HepG2 (cell line): ENCODE measurements around the gene CDC37L1. TPM values are rescaled to one million over a fixed set of nuclear protein-coding genes. Genes with fewer than 3 reads are reported as not detected.

ENCODE experiments used
- ATAC-seq: fragments of 200-7000 bp; cut with Tn5 transposase; 3 replicates; pipeline ENCODE4 v1.9.1; 2020; ENCODE audit warnings: mild to moderate bottlenecking, moderate library complexity
- BruUV-seq: library from RNA; stranded (reverse); fragments of 400-500 nt; replicated peaks from 2 replicates; lab custom pipeline; 2021; lab: Mats Ljungman, UMichigan
- CTCF ChIA-PET: fragments of 300-600 bp; formaldehyde crosslinking; extraction: SDS; loops from one replicate; lab custom pipeline; 2021; ENCODE audit warnings: low total read pairs, inconsistent platforms, low intra/inter-chr PET ratio; lab: Yijun Ruan, JAX
- POLR2A ChIA-PET: fragments of 350-600 bp; sonication (Branson Sonifier 250); formaldehyde crosslinking; loops from one replicate; lab custom pipeline; 2020; ENCODE audit warnings: antibody characterized with exemption, inconsistent platforms; lab: Yijun Ruan, JAX
- DNase-seq: peaks from one replicate; pipeline ENCODE4 v3.0.0-alpha.2; 2015; ENCODE audit warnings: low spot score
- FAIRE-seq: peaks from 3 replicates; lab custom pipeline; 2011; peaks lifted over from hg19 to GRCh38; lab: Jason Lieb, UNC
- H2AFZ ChIP-seq: one replicate; pipeline ENCODE4 v1.6.1; 2011; ENCODE audit warnings: low read length, inconsistent platforms
- H3K27ac ChIP-seq: fragments of 300-600 bp; 3 replicates; pipeline ENCODE4 v1.8.0; 2011; ENCODE audit warnings: mixed run types, mild to moderate bottlenecking, mixed read lengths, low read length, inconsistent platforms; ENCODE audit not compliant: insufficient read depth; ENCODE audit errors: extremely low read length
- H3K27me3 ChIP-seq, 2 experiments: fragments of 200-600 bp in 1 of 2; 2 replicates in 1 of 2; 3 replicates in 1 of 2; pipeline versions ENCODE4 v1.6.0 to v1.8.0; 2011; ENCODE audit warnings: low read length in 2 of 2, mild to moderate bottlenecking in 2 of 2, moderate library complexity in 2 of 2, inconsistent platforms in 1 of 2; ENCODE audit not compliant: insufficient read depth in 2 of 2, control insufficient read depth in 1 of 2
- H3K36me3 ChIP-seq, 2 experiments: fragments of 200-600 bp in 1 of 2; replicated peaks in 1 of 2; 2 replicates in 1 of 2; 3 replicates in 1 of 2; pipeline versions ENCODE4 v1.5.1 to v1.8.0; 2011; ENCODE audit warnings: low read length in 2 of 2, inconsistent platforms in 1 of 2; ENCODE audit not compliant: insufficient read depth in 2 of 2, control insufficient read depth in 1 of 2
- H3K4me1 ChIP-seq: 2 replicates; pipeline ENCODE4 v1.5.1; 2012; ENCODE audit warnings: low read length, inconsistent platforms; ENCODE audit not compliant: insufficient read depth
- H3K4me2 ChIP-seq: 2 replicates; pipeline ENCODE4 v1.6.0; 2011; ENCODE audit warnings: low read depth, low read length, inconsistent platforms
- H3K4me3 ChIP-seq, 3 experiments: fragments of 200-600 bp in 1 of 3; sonication (generic), shearing (Covaris generic) in 1 of 3; replicated peaks in 1 of 3; 2 replicates each; pipeline ENCODE4 v1.5.1; 2011 to 2016; ENCODE audit warnings: low read length in 3 of 3, inconsistent platforms in 2 of 3, low read depth in 2 of 3, mild to moderate bottlenecking in 2 of 3, control low read depth in 1 of 3, mixed read lengths in 1 of 3; ENCODE audit not compliant: insufficient read depth in 1 of 3
- H3K79me2 ChIP-seq: one replicate; pipeline ENCODE4 v1.6.1; 2011; ENCODE audit warnings: low read length, inconsistent platforms; ENCODE audit not compliant: insufficient read depth
- H3K9ac ChIP-seq: 2 replicates; pipeline ENCODE4 v1.6.0; 2011; ENCODE audit warnings: mild to moderate bottlenecking, low read depth, low read length, inconsistent platforms; ENCODE audit not compliant: insufficient read depth
- H3K9me3 ChIP-seq: 2 replicates; pipeline ENCODE4 v1.5.1; 2012; ENCODE audit warnings: mild to moderate bottlenecking, low read length
- H4K20me1 ChIP-seq: 2 replicates; pipeline ENCODE4 v1.6.0; 2011; ENCODE audit warnings: inconsistent platforms, mild to moderate bottlenecking, low read length, moderate library complexity; ENCODE audit not compliant: insufficient read depth
- BHLHE40 ChIP-seq: IDR thresholded peaks from 2 replicates; pipeline ENCODE4 v1.6.1; 2011; ENCODE audit warnings: low read length, improper control_type of control experiment
- CEBPG ChIP-seq: IDR thresholded peaks from 2 replicates; pipeline ENCODE4 v1.6.1; 2016
- CHD4 ChIP-seq: fragments of 200-600 bp; sonication (generic); IDR thresholded peaks from 2 replicates; pipeline ENCODE4 v1.7.0; 2017; ENCODE audit warnings: mild to moderate bottlenecking, low read length, borderline replicate concordance
- FOXK2 ChIP-seq: fragments of 450-650 bp; IDR thresholded peaks from 2 replicates; pipeline ENCODE4 v1.6.1; 2016
- GABPA ChIP-seq, 2 experiments: IDR thresholded peaks; 2 replicates each; pipeline ENCODE4 v1.6.1; 2011 to 2016; ENCODE audit warnings: low read depth in 2 of 2, low read length in 1 of 2, missing biosample characterization in 1 of 2, missing genetic modification characterization in 1 of 2
- GABPB1 ChIP-seq: IDR thresholded peaks from 2 replicates; pipeline ENCODE4 v1.6.1; 2016; ENCODE audit warnings: mild to moderate bottlenecking, missing genetic modification reagents, moderate library complexity, missing compliant biosample characterization
- IKZF4 ChIP-seq: sonication (generic); formaldehyde crosslinking; IDR thresholded peaks from 2 replicates; pipeline ENCODE4 v1.5.1; 2020; ENCODE audit warnings: borderline replicate concordance, mild to moderate bottlenecking, low read depth, missing genetic modification reagents; ENCODE audit errors: not compliant biosample characterization
- JUND ChIP-seq: sonication (generic); formaldehyde crosslinking; IDR thresholded peaks from 2 replicates; pipeline ENCODE4 v1.8.0; 2022; ENCODE audit warnings: mild to moderate bottlenecking, missing genetic modification reagents
- MED1 ChIP-seq: sonication (generic); formaldehyde crosslinking; IDR thresholded peaks from 2 replicates; pipeline ENCODE4 v1.4.0; 2020; ENCODE audit warnings: missing genetic modification reagents
- RFX3 ChIP-seq: IDR thresholded peaks from 2 replicates; pipeline ENCODE4 v1.6.1; 2016; ENCODE audit warnings: missing biosample characterization, missing genetic modification reagents
- SAP130 ChIP-seq: IDR thresholded peaks from 2 replicates; pipeline ENCODE4 v1.6.1; 2016; ENCODE audit warnings: low read depth
- STAG1 ChIP-seq: sonication (generic); formaldehyde crosslinking; IDR thresholded peaks from 2 replicates; pipeline ENCODE4 v1.4.0; 2020; ENCODE audit warnings: missing genetic modification reagents
- TBX2 ChIP-seq: sonication (generic); formaldehyde crosslinking; IDR thresholded peaks from 2 replicates; pipeline ENCODE4 v1.5.0; 2020; ENCODE audit warnings: missing genetic modification reagents, mild to moderate bottlenecking, borderline replicate concordance
- TEAD2 ChIP-seq: sonication (generic); formaldehyde crosslinking; IDR thresholded peaks from 2 replicates; pipeline ENCODE4 v1.9.0; 2021; ENCODE audit warnings: missing genetic modification reagents
- ZNF629 ChIP-seq: sonication (generic); formaldehyde crosslinking; conservative IDR thresholded peaks from 2 replicates; pipeline ENCODE4 v1.5.0; 2020; ENCODE audit warnings: missing genetic modification reagents
- ZNF720 ChIP-seq: sonication (generic); formaldehyde crosslinking; IDR thresholded peaks from 2 replicates; pipeline ENCODE4 v1.4.0; 2020; ENCODE audit warnings: missing genetic modification reagents
- ZSCAN22 ChIP-seq: sonication (generic); formaldehyde crosslinking; IDR thresholded peaks from 2 replicates; pipeline ENCODE4 v1.4.0; 2020; ENCODE audit warnings: mild to moderate bottlenecking, missing genetic modification reagents
- WGBS: methylation state at CpG from one replicate; pipeline ENCODE4 v1.1.6; 2017; ENCODE audit warnings: low lambda C conversion rate; 5-methylcytosine and 5-hydroxymethylcytosine counted together
- in situ Hi-C: cut with HindIII; loops from 2 replicates; pipeline ENCODE4 v1.10.0; 2017; ENCODE audit warnings: low pct_unique_long_range_greater_than_20kb; ENCODE audit not compliant: extremely low pct_ligation_motif_present
- intact Hi-C: fragments of 100-400 bp; cut with micrococcal nuclease; formaldehyde crosslinking; loops from one replicate; pipeline ENCODE4 v1.10.0; 2022; ENCODE audit not compliant: unreplicated experiment
- polyA plus RNA-seq, 8 experiments: library from polyadenylated mRNA; depleted of rRNA in 3 of 8; stranded (reverse) in 7 of 8; unstranded in 1 of 8; fragments of >200 nt; fragmentation: Illumina TruSeq in 4 of 8; extraction: Trizol in 4 of 8; gene quantifications; 2 replicates each; pipeline versions ENCODE4 v1.2.1 to v1.2.3, GENCODE V29; 2011 to 2016; ENCODE audit warnings: low read depth in 4 of 8, missing spikeins in 1 of 8, mixed read lengths in 1 of 8; ENCODE audit not compliant: insufficient read depth in 1 of 8
- total RNA-seq, 5 experiments: library from RNA; depleted of rRNA; stranded (reverse); fragments of >200 nt; fragmentation: Illumina TruSeq; extraction: Trizol; gene quantifications; 2 replicates each; pipeline ENCODE4 v1.2.3, GENCODE V29; 2016; ENCODE audit warnings: low read depth in 1 of 5
- TF ChIP-seq, protein P1 (sequence below): sonication (generic); formaldehyde crosslinking; IDR thresholded peaks from 2 replicates; pipeline ENCODE4 v1.8.0; 2022; ENCODE audit warnings: missing genetic modification reagents, low read depth, mild to moderate bottlenecking, borderline replicate concordance
- TF ChIP-seq, protein P2 (sequence below): sonication (generic); formaldehyde crosslinking; IDR thresholded peaks from 2 replicates; pipeline ENCODE4 v1.5.0; 2020; ENCODE audit warnings: missing genetic modification reagents
- TF ChIP-seq, protein P3 (sequence below): sonication (generic); formaldehyde crosslinking; IDR thresholded peaks from 2 replicates; pipeline ENCODE4 v1.4.0; 2020; ENCODE audit warnings: missing genetic modification reagents

The CDC37L1 gene
- total and polyA plus RNA-seq, 2 of the 13 experiments (the other 11 are each of a cell fraction or from before 2014, with no cell fraction given), result 5.5 to 17.0 TPM

DNA sequence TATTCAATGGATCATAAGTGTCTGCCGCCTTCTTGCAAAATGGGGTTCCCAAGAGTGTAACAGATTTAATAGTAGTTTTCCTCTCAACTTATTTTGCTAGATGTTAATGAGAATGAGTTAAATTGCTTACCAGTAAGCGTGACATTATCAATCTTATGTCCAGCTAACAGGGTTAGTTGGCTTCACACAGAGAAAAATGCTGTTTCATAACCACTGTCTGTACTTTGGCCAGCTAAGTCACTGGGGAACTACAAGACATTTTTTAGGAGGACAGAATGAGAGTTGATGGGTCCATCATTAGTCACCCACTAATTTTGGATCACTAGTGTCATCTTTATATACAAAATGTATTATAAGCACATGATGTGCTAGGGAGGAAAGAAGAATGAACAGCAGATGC lies 1.4 kb downstream of the CDC37L1 start (continued):
- TF ChIP-seq, protein P1, sequence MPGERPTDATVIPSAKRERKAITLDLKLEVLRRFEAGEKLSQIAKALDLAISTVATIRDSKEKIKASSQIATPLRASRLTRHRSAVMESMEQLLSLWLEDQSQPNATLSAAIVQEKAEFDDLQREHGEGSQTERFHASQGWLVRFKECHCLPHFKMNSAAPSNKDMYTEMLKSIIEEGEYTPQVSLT (CRISPR knock-in tag), result no peak
- TF ChIP-seq RFX3, result no peak
- 0 out of 2 replicates have a peak, but pooled peaks have one; percentile 18 for TF ChIP-seq MED1
- TF ChIP-seq FOXK2, result no peak
- TF ChIP-seq SAP130 (CRISPR knock-in tag), result peak; percentile 51
- no peak for TF ChIP-seq JUND
- peak; percentile 42; the same call in 1 of the 2 replicates for TF ChIP-seq CEBPG (CRISPR knock-in tag)
- no peak for TF ChIP-seq ZSCAN22 (CRISPR knock-in tag)
- TF ChIP-seq TBX2 (CRISPR knock-in tag), result no peak
- TF ChIP-seq GABPA (IDR thresholded peaks at IDR 0.05; ENCODE audit: low read depth, low read length), result no peak
- 0 out of 2 replicates have a peak, but pooled peaks have one; percentile 11 for TF ChIP-seq GABPA (CRISPR knock-in tag; IDR thresholded peaks at IDR 0.05; ENCODE audit: low read depth)
- TF ChIP-seq IKZF4 (CRISPR knock-in tag), result no peak
- TF ChIP-seq, protein P2, sequence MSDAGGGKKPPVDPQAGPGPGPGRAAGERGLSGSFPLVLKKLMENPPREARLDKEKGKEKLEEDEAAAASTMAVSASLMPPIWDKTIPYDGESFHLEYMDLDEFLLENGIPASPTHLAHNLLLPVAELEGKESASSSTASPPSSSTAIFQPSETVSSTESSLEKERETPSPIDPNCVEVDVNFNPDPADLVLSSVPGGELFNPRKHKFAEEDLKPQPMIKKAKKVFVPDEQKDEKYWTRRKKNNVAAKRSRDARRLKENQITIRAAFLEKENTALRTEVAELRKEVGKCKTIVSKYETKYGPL (CRISPR knock-in tag), result peak; percentile 70; the same call in 1 of the 2 replicates

DNA sequence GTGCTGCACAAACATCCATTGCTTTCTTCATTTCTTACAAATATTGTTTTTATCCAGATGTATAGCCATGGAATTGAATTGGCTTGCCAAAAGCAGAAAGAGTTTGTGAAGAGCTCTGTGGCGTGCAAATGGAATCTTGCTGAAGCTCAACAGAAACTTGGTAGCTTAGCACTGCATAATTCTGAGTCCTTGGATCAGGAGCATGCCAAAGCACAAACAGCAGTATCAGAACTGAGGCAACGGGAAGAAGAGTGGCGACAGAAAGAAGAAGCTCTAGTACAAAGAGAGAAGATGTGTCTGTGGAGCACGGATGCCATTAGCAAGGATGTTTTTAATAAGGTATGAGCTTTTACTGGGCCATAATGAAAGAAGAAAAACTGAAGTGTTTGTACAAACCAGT lies 5.5 kb downstream of the CDC37L1 start:
- no peak overlapping the region for H3K9ac ChIP-seq
- H3K4me1 ChIP-seq, result peaks cover 19% of the 10 kb centered on the region
- POLR2A ChIA-PET, result no interaction called here
- H3K4me2 ChIP-seq, result no peak overlapping the region
- H2AFZ ChIP-seq, result no peak overlapping the region
- peaks cover 30% of the 10 kb centered on the region for H3K79me2 ChIP-seq
- no peak overlapping the region for H3K4me3 ChIP-seq
- 93% methylated on average over 4 of the region's 4 CpGs for WGBS
- no peak for FAIRE-seq
- TF ChIP-seq, protein P3, sequence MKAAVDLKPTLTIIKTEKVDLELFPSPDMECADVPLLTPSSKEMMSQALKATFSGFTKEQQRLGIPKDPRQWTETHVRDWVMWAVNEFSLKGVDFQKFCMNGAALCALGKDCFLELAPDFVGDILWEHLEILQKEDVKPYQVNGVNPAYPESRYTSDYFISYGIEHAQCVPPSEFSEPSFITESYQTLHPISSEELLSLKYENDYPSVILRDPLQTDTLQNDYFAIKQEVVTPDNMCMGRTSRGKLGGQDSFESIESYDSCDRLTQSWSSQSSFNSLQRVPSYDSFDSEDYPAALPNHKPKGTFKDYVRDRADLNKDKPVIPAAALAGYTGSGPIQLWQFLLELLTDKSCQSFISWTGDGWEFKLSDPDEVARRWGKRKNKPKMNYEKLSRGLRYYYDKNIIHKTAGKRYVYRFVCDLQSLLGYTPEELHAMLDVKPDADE (CRISPR knock-in tag), result no peak
- TF ChIP-seq BHLHE40 (no peak), GABPB1 (CRISPR knock-in tag) (no peak), CHD4 (no peak), TEAD2 (CRISPR knock-in tag) (no peak), ZNF720 (CRISPR knock-in tag) (no peak), STAG1 (CRISPR knock-in tag) (no peak), ZNF629 (CRISPR knock-in tag) (no peak)
- in situ Hi-C loops, result no loop called here
- H3K36me3 ChIP-seq, result peaks cover 6 to 31% of the 10 kb centered on the region in 2 experiments
- H3K27ac ChIP-seq, result no peak overlapping the region
- intact Hi-C loops, result no loop called here
- CTCF ChIA-PET, result no interaction called here
- ATAC-seq, result no peak
- H4K20me1 ChIP-seq, result peaks cover 4% of the 10 kb centered on the region; the same call in 1 of the 2 replicates
- no peak for DNase-seq
- H3K9me3 ChIP-seq, result no peaks in the 10 kb centered on the region
- no TSS peak for BruUV-seq
- no peaks in the 10 kb centered on the region; a peak in 1 of 5 replicates for H3K27me3 ChIP-seq
